HEK293 (cell line): Measurements from ENCODE around the gene CDC27.

Source experiments
- CTCF ChIP-seq: fragments of 450-650 bp; formaldehyde crosslinking; IDR thresholded peaks from 2 replicates; pipeline ENCODE4 v1.5.1; 2016; ENCODE audit warnings: missing biosample characterization, missing genetic modification characterization
- HOXC10 ChIP-seq: sonication (generic); formaldehyde crosslinking; IDR thresholded peaks from 2 replicates; pipeline ENCODE4 v1.8.1; 2023; ENCODE audit warnings: mild to moderate bottlenecking, missing genetic modification reagents
- KLF16 ChIP-seq: fragments of 450-650 bp; formaldehyde crosslinking; IDR thresholded peaks from 2 replicates; pipeline ENCODE4 v1.5.1; 2017; ENCODE audit warnings: missing biosample characterization, missing genetic modification characterization
- KLF9 ChIP-seq: fragments of 450-650 bp; formaldehyde crosslinking; IDR thresholded peaks from 2 replicates; pipeline ENCODE4 v1.5.1; 2016; ENCODE audit warnings: missing biosample characterization, missing genetic modification characterization, low read depth
- PBX3 ChIP-seq: sonication (generic); formaldehyde crosslinking; IDR thresholded peaks from 2 replicates; pipeline ENCODE4 v1.8.1; 2022; ENCODE audit warnings: mild to moderate bottlenecking, moderate library complexity, missing genetic modification reagents
- ZBTB26 ChIP-seq: fragments of 450-650 bp; formaldehyde crosslinking; optimal IDR thresholded peaks from 2 replicates; pipeline ENCODE3; 2016; ENCODE audit warnings: missing biosample characterization, mild to moderate bottlenecking, missing genetic modification characterization
- ZFP41 ChIP-seq: fragments of 450-650 bp; formaldehyde crosslinking; IDR thresholded peaks from 2 replicates; pipeline ENCODE4 v1.5.1; 2016; ENCODE audit warnings: missing biosample characterization, missing genetic modification characterization, borderline replicate concordance
- ZNF112 ChIP-seq: fragments of 450-650 bp; formaldehyde crosslinking; IDR thresholded peaks from 2 replicates; pipeline ENCODE4 v1.5.0; 2017; ENCODE audit warnings: missing biosample characterization, missing genetic modification characterization
- ZNF24 ChIP-seq: fragments of 450-650 bp; formaldehyde crosslinking; IDR thresholded peaks from 2 replicates; pipeline ENCODE4 v1.5.1; 2016; ENCODE audit warnings: missing biosample characterization, missing genetic modification characterization
- ZNF558 ChIP-seq: fragments of 450-650 bp; formaldehyde crosslinking; IDR thresholded peaks from 2 replicates; pipeline ENCODE4 v1.5.1; 2016; ENCODE audit warnings: missing biosample characterization, missing genetic modification characterization
- ZSCAN23 ChIP-seq: fragments of 450-650 bp; formaldehyde crosslinking; IDR thresholded peaks from 2 replicates; pipeline ENCODE4 v1.5.1; 2016; ENCODE audit warnings: missing biosample characterization, missing genetic modification characterization
- ZXDB ChIP-seq: fragments of 450-650 bp; formaldehyde crosslinking; IDR thresholded peaks from 2 replicates; pipeline ENCODE4 v1.5.1; 2016; ENCODE audit warnings: missing biosample characterization, missing genetic modification characterization

GRCh38 chr17:47190770-47191169, 1.7 kb upstream of the CDC27 start:
- no peak for TF ChIP-seq ZNF558 (tag by site-specific recombination)
- TF ChIP-seq ZBTB26 (tag by site-specific recombination): no peak
- TF ChIP-seq CTCF (tag by site-specific recombination): no peak
- no peak for TF ChIP-seq HOXC10 (CRISPR knock-in tag)
- no peak for TF ChIP-seq ZFP41 (tag by site-specific recombination)
- no peak for TF ChIP-seq ZNF24 (tag by site-specific recombination)
- no peak for TF ChIP-seq ZXDB
- TF ChIP-seq ZSCAN23: no peak
- no peak for TF ChIP-seq KLF16
- TF ChIP-seq KLF9 (tag by site-specific recombination): no peak
- no peak for TF ChIP-seq PBX3 (CRISPR knock-in tag)
- TF ChIP-seq ZNF112 (tag by site-specific recombination): no peak
